ENCODE data around the gene TSFM.

Gene TSFM

GRCh38 chr12:57836442-57837375 lies 54.1 kb downstream of the TSFM start:
- peak in 1 of 2 donors; percentile 26 for DNase-seq

- DNase-seq: no peak
Observed at GRCh38 chr12:57837864-57838562, 55.4 kb downstream of the TSFM start.

- no peak for DNase-seq
Observed at GRCh38 chr12:57838594-57839302, 56.2 kb downstream of the TSFM start.

GRCh38 chr12:57839996-57840395 lies 57.4 kb downstream of the TSFM start:
- DNase-seq: no peak

DNA sequence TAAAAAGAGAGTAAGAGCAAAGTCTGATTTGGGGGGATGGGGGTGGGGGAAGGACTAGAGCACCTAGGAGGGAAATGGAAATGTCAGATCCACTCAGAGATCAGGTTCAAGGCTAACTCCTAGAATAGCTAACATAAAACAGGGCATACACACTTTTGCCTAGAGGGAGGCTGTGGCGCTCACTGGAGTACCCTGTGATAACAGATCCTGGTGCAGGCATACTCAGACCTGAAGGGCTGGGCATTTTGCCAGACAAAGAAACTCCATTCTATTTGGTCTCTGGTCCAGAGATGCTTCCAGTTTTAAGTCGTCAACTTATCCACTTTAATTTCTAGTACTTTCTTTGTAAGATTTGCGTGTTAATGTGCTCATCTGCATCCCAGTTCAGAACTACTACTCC lies 58.1 kb downstream of the TSFM start:
- DNase-seq: no peak

- no peak for DNase-seq
Observed at GRCh38 chr12:57841445-57841844, 58.9 kb downstream of the TSFM start.

- DNase-seq: peak; percentile 30 to 33
Observed at GRCh38 chr12:57842342-57843294, 60.0 kb downstream of the TSFM start.

DNA sequence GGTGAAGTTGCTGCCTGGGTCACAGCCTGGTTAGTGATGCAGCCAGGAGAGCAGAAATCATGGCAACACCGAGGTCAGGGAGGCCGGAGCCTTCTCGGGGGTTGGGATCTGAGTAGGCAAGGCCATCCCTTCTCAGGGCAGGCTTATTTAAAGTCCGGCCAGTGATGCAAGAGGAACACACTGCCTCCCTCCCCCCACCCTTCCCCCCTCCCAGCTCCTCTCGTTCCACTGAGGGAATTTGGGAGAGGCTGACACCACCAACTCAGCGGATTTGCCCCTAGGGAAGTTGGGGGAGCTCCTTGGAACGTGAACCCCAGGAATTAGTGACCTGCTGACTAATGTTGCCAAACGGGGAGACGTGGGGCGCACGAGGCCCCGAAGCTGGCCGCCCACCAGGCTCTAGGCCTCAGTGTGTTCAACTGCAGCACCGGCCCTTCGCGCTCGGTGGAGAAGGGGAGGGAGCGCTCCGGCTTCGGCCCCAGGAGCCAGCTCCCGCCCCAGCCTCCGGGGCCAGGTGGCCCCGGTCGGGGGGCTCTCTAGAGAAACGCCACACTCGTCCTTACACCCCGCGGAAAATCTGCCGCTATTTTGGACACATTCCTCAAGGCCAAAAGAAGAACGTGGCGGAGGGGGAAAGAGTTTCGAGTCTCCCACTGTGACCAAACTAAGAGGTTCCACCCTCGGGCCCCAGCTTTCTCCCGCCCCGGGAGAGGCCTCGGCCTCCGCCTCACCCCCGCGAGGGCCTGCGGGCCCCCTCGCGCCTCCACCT lies 62.3 kb downstream of the TSFM start:
- peak; percentile 23 to 34 for DNase-seq

DNA sequence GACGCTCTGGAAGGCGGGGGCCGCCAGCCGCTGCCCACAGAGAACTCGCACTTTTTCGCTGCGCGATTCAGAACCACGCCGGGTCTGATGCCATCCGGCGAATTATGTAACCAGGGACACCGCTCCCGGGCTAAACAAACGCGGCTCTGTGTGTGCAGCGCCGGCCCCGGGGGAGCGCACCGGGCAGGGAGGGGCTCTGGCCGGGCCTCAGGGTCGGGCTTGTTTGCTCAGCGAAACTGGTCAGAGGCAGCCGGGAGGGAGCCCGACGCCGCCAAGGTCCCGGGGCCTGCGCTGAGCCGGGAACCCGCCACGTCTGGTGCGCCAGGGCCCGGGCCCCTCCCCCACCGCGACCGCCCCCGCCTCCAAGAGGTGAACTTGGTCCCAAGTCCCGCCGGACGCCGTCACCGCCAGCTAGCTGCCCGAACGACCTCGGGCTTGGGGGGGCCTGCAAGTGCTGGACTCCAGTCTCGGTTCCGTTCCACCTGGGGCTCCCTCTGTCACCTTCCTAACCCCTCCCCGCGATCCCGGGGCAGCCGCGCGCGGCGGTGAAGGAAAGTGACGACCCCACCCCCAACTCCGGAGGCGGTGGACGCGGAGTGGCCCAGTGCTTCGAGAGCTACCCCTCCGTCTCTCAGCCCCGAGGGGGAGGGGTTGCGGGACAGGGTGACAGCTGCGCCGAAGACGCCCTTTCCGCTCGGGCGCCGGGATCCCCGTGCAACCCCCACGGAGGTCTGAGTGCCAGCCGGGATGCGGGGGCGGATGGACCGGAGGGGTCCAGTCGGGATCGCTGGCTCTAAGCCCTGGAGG lies 63.1 kb downstream of the TSFM start:
- DNase-seq: peak; percentile 53 to 58

- DNase-seq: peak in 1 of 2 donors; percentile 30
Observed at GRCh38 chr12:57846285-57846576, 63.6 kb downstream of the TSFM start.

DNA sequence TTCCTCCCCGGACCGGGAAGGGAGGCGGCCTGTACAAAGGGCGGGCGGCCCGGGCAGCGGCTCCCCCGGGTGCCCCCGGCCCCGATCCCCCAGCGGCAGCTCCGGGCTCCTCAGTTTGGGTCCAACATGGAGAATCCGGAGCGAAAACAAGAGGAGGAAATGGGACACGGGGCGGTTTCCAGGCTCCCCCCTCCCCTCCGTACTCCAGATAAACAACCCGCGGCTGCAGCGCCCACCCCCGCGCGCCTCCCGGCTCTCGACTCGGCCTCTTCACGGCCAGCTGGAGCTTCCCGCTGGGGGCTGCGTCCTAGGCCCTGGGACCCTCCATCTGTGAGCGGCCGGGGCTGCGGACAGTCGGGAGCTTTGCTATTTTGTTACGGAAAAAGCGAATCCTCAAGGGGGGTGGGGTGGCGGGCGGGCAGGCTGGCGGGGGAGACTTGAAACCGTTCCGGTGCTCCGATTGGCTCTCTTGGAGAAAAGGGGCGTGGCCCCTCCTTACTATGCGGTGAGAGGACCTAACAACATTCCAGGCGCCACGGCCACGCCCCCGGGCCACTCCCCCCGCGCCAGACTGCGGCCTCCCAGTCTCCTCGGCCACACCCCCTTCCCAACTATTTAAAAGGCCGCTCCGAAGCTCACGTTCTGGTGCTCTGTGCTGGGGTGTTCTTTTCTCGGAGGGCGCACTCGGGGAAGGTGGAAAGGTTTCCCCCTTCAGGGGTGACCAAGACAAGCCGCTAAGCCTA lies 64.2 kb downstream of the TSFM start, which contains the start of gene CTDSP2:
TSS of gene CTDSP2 (minus strand) at position 153 of the 743 bp plus-strand sequence. CDS start 294 bp downstream, outside the sequence.
- DNase-seq: peak; percentile 90 to 92
